B cell (primary cell): ENCODE results near the gene FANCD2. TPM values are rescaled to one million over a fixed set of nuclear protein-coding genes. Genes with fewer than 3 reads are reported as not detected.

Experiments
- ATAC-seq: fragments of 200-7000 bp; cut with Tn5 transposase; one replicate; pipeline ENCODE4 v1.10.0; 2021; ENCODE audit warnings: low read depth, mild to moderate bottlenecking, moderate number of reproducible peaks, moderate library complexity
- CTCF ChIA-PET: fragments of 350-600 bp; sonication (Branson Sonifier 250); formaldehyde crosslinking; loops from one replicate; lab custom pipeline; 2021; ENCODE audit warnings: antibody characterized with exemption, inconsistent platforms; lab: Charles Lee
- POLR2A ChIA-PET: fragments of 350-600 bp; sonication (Branson Sonifier 250); formaldehyde crosslinking; loops from one replicate; lab custom pipeline; 2021; ENCODE audit warnings: antibody characterized with exemption; lab: Charles Lee
- DNase-seq: peaks from one replicate; pipeline ENCODE4 v3.0.0; 2013
- H2AFZ ChIP-seq: 2 replicates; pipeline ENCODE4 v1.6.1; 2012; ENCODE audit warnings: mild to moderate bottlenecking, low read depth, low read length; ENCODE audit not compliant: insufficient read depth, poor library complexity, severe bottlenecking
- H3K27ac ChIP-seq, 2 donors: 1 replicate in 1 of 2; 2 replicates in 1 of 2; pipeline ENCODE4 v1.5.1; 2012 to 2013; ENCODE audit warnings: low read length in 2 of 2, mild to moderate bottlenecking in 2 of 2, moderate library complexity in 1 of 2
- H3K27me3 ChIP-seq, 4 experiments: fragments of 200-600 bp in 1 of 4; sonication (generic) in 1 of 4; replicated peaks in 1 of 4; 1 replicate in 2 of 4; 2 replicates in 2 of 4; pipeline versions ENCODE4 v1.6.1 to v1.7.0; 2013 to 2016; ENCODE audit warnings: low read length in 3 of 4, mild to moderate bottlenecking in 2 of 4, mixed read lengths in 1 of 4, moderate library complexity in 1 of 4; ENCODE audit not compliant: insufficient read depth in 4 of 4, control insufficient read depth in 3 of 4; ENCODE audit errors: control extremely low read depth in 1 of 4
- H3K36me3 ChIP-seq, 2 experiments: replicated peaks in 1 of 2; 1 replicate in 1 of 2; 2 replicates in 1 of 2; pipeline versions ENCODE4 v1.6.1 to v1.7.1; 2013; ENCODE audit warnings: low read length in 1 of 2; ENCODE audit not compliant: insufficient read depth in 2 of 2, control insufficient read depth in 1 of 2; ENCODE audit errors: control extremely low read depth in 1 of 2, extremely low read depth in 1 of 2
- H3K4me1 ChIP-seq, 2 donors: fragments of 200-600 bp in 1 of 2; sonication (generic) in 1 of 2; 1 replicate in 1 of 2; 2 replicates in 1 of 2; pipeline versions ENCODE4 v1.5.1 to v1.6.1; 2013 to 2017; ENCODE audit warnings: low read length in 2 of 2; ENCODE audit not compliant: control insufficient read depth in 2 of 2, insufficient read depth in 2 of 2
- H3K4me2 ChIP-seq: replicated peaks from 2 replicates; pipeline ENCODE3; 2012; ENCODE audit warnings: mild to moderate bottlenecking, low read depth, low read length; ENCODE audit not compliant: poor library complexity, severe bottlenecking
- H3K4me3 ChIP-seq, 5 experiments: fragments of 200-600 bp in 1 of 5; sonication (generic) in 1 of 5; 1 replicate in 3 of 5; 2 replicates in 2 of 5; pipeline versions ENCODE4 v1.5.1 to v1.7.0; 2011 to 2016; ENCODE audit warnings: low read length in 4 of 5, mild to moderate bottlenecking in 4 of 5, low read depth in 2 of 5, control low read depth in 1 of 5, moderate library complexity in 1 of 5; ENCODE audit not compliant: insufficient read depth in 1 of 5; ENCODE audit errors: control extremely low read depth in 1 of 5, extremely low read depth in 1 of 5
- H3K79me2 ChIP-seq: fragments of 200-600 bp; sonication (generic); one replicate; pipeline ENCODE4 v1.6.0; 2016; ENCODE audit warnings: low read length; ENCODE audit not compliant: control insufficient read depth, insufficient read depth
- H3K9ac ChIP-seq: fragments of 200-600 bp; sonication (generic); 2 replicates; pipeline ENCODE4 v1.6.1; 2017; ENCODE audit warnings: mild to moderate bottlenecking, low read length, moderate library complexity
- H3K9me3 ChIP-seq, 3 donors: one replicate each; pipeline versions ENCODE4 v1.6.1 to v1.7.1; 2013; ENCODE audit warnings: low read length in 2 of 3; ENCODE audit not compliant: control insufficient read depth in 2 of 3, insufficient read depth in 1 of 3; ENCODE audit errors: control extremely low read depth in 1 of 3
- H4K20me1 ChIP-seq: 2 replicates; pipeline ENCODE4 v1.6.0; 2012; ENCODE audit warnings: mild to moderate bottlenecking, low read length; ENCODE audit not compliant: insufficient read depth, control insufficient read depth, poor library complexity, severe bottlenecking
- H3K27ac Mint-ChIP-seq: one replicate; pipeline ENCODE4 v1.8.0; 2021; ENCODE audit warnings: mixed read lengths
- H3K27me3 Mint-ChIP-seq: one replicate; pipeline ENCODE4 v1.8.0; 2021; ENCODE audit warnings: mixed read lengths
- H3K4me1 Mint-ChIP-seq: one replicate; pipeline ENCODE4 v1.8.0; 2021; ENCODE audit warnings: mixed read lengths
- H3K4me3 Mint-ChIP-seq: one replicate; pipeline ENCODE4 v1.8.0; 2021; ENCODE audit warnings: mixed read lengths
- H3K9me3 Mint-ChIP-seq: one replicate; pipeline ENCODE4 v1.8.0; 2022; ENCODE audit warnings: mixed read lengths; ENCODE audit not compliant: insufficient read depth
- EZH2 ChIP-seq: IDR thresholded peaks from 2 replicates; pipeline ENCODE4 v1.6.1; 2012; ENCODE audit warnings: borderline replicate concordance, low read depth, mild to moderate bottlenecking, moderate library complexity, low read length; ENCODE audit not compliant: insufficient read depth, poor library complexity, severe bottlenecking
- WGBS: methylation state at CpG from one replicate; pipeline ENCODE4 v1.1.5; 2013; ENCODE audit warnings: missing lambda C conversion rate; ENCODE audit not compliant: insufficient coverage; 5-methylcytosine and 5-hydroxymethylcytosine counted together
- intact Hi-C: fragments of 100-400 bp; cut with micrococcal nuclease; formaldehyde crosslinking; loops from one replicate; pipeline ENCODE4 v1.10.0; 2022
- polyA plus RNA-seq: library from polyadenylated mRNA; depleted of rRNA; stranded (reverse); fragments of >200 nt; gene quantifications from 2 replicates; pipeline ENCODE4 v1.2.3, GENCODE V29; 2012
- total RNA-seq, 2 donors: library from RNA; stranded (reverse); fragments of 120-200 nt in 1 of 2; gene quantifications; 1 replicate in 1 of 2; 2 replicates in 1 of 2; pipeline versions ENCODE4 v1.2.3 to v1.2.4, GENCODE V29; 2013 to 2022
- TF ChIP-seq, protein P1 (sequence below): fragments of 200-600 bp; IDR thresholded peaks from one replicate; pipeline ENCODE4 v1.8.0; 2022; ENCODE audit warnings: antibody characterized with exemption, mild to moderate bottlenecking

The FANCD2 gene
- total and polyA plus RNA-seq, 2 donors (not counting 1 experiment from before 2014, with no cell fraction given) = 31.7 to 65.8 TPM

DNA sequence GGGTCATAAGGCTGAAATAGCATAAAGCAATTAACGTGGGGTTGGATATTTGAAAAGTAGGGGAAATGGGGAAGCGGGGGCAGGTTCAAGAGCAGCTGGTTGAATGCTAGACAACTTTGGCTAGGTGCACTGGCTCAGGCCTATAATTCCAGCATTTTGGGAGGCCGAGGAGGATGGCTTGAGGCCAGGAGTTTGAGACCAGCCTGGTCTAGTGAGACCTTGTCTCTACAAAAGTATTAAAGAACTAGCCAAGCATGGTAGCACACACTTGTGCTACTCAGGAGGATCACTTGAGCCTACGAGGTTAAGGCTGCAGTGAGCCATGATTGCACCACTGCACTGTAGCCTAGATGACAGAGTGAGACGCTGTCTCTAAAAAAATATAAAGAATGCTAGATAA is 6.9 kb upstream of the FANCD2 start:
- DNase-seq (no peak), ATAC-seq (no peak)
- Histone ChIP-seq H3K4me2 (no peak overlapping the region), H3K79me2 (peaks cover 4% of the 10 kb centered on the region), H3K4me3 (no peak overlapping the region), H3K36me3 (peaks cover 0 to 42% of the 10 kb centered on the region in 2 experiments), H2AFZ (no peak overlapping the region), H4K20me1 (no peaks in the 10 kb centered on the region), H3K9me3 (no peaks in the 10 kb centered on the region), H3K27ac (no peak overlapping the region), H3K4me1 (no peaks in the 10 kb centered on the region), H3K27me3 (no peaks in the 10 kb centered on the region), H3K9ac (no peak overlapping the region)
- intact Hi-C loops = no loop called here
- no peaks in the 10 kb centered on the region for H3K9me3 Mint-ChIP-seq
- WGBS = 89% methylated on average over 3 of the region's 5 CpGs
- no peak for TF ChIP-seq EZH2
- TF ChIP-seq, protein P1, sequence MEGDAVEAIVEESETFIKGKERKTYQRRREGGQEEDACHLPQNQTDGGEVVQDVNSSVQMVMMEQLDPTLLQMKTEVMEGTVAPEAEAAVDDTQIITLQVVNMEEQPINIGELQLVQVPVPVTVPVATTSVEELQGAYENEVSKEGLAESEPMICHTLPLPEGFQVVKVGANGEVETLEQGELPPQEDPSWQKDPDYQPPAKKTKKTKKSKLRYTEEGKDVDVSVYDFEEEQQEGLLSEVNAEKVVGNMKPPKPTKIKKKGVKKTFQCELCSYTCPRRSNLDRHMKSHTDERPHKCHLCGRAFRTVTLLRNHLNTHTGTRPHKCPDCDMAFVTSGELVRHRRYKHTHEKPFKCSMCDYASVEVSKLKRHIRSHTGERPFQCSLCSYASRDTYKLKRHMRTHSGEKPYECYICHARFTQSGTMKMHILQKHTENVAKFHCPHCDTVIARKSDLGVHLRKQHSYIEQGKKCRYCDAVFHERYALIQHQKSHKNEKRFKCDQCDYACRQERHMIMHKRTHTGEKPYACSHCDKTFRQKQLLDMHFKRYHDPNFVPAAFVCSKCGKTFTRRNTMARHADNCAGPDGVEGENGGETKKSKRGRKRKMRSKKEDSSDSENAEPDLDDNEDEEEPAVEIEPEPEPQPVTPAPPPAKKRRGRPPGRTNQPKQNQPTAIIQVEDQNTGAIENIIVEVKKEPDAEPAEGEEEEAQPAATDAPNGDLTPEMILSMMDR = no peak
- no peak overlapping the region for H3K27ac Mint-ChIP-seq
- POLR2A ChIA-PET = no interaction called here
- H3K4me1 Mint-ChIP-seq = peaks cover 5% of the 10 kb centered on the region
- H3K27me3 Mint-ChIP-seq = no peaks in the 10 kb centered on the region
- no peak overlapping the region for H3K4me3 Mint-ChIP-seq
- CTCF ChIA-PET = no interaction called here

- TF ChIP-seq, protein P1 = no peak
- TF ChIP-seq EZH2 = no peak
- Histone ChIP-seq H3K9ac (no peak overlapping the region), H3K79me2 (peaks cover 27% of the 10 kb centered on the region), H3K4me2 (no peak overlapping the region), H3K4me1 (peaks cover 15 to 20% of the 10 kb centered on the region in 2 donors), H2AFZ (no peak overlapping the region), H4K20me1 (no peaks in the 10 kb centered on the region), H3K36me3 (peaks cover 0 to 42% of the 10 kb centered on the region in 2 experiments), H3K9me3 (no peaks in the 10 kb centered on the region), H3K27me3 (no peaks in the 10 kb centered on the region), H3K27ac (no peak overlapping the region), H3K4me3 (no peak overlapping the region)
- DNase-seq (no peak), ATAC-seq (no peak)
- POLR2A ChIA-PET = no interaction called here
- CTCF ChIA-PET = no interaction called here
- H3K4me1 Mint-ChIP-seq = peaks cover 28% of the 10 kb centered on the region
- H3K9me3 Mint-ChIP-seq = no peaks in the 10 kb centered on the region
- WGBS = 100% methylated on average over 3 of the region's 9 CpGs
- H3K27ac Mint-ChIP-seq = no peak overlapping the region
- no peaks in the 10 kb centered on the region for H3K27me3 Mint-ChIP-seq
- H3K4me3 Mint-ChIP-seq = no peak overlapping the region
- intact Hi-C loops = no loop called here
These were observed 4.1 kb upstream of the FANCD2 start for GRCh38 chr3:10021856-10022775.
